Loucy (cell line): Measurements from ENCODE around the gene B9D2.

Experiments
- CTCF ChIP-seq: fragments of 200-600 bp; sonication (generic); conservative IDR thresholded peaks from 2 replicates; pipeline ENCODE4 v1.5.1; 2014; ENCODE audit warnings: mild to moderate bottlenecking, antibody characterized with exemption, low read length
- EZH2phosphoT487 ChIP-seq: fragments of 200-600 bp; IDR thresholded peaks from 2 replicates; pipeline ENCODE4 v1.6.1; 2018; ENCODE audit warnings: antibody characterized with exemption, mild to moderate bottlenecking, moderate library complexity, borderline replicate concordance

DNA sequence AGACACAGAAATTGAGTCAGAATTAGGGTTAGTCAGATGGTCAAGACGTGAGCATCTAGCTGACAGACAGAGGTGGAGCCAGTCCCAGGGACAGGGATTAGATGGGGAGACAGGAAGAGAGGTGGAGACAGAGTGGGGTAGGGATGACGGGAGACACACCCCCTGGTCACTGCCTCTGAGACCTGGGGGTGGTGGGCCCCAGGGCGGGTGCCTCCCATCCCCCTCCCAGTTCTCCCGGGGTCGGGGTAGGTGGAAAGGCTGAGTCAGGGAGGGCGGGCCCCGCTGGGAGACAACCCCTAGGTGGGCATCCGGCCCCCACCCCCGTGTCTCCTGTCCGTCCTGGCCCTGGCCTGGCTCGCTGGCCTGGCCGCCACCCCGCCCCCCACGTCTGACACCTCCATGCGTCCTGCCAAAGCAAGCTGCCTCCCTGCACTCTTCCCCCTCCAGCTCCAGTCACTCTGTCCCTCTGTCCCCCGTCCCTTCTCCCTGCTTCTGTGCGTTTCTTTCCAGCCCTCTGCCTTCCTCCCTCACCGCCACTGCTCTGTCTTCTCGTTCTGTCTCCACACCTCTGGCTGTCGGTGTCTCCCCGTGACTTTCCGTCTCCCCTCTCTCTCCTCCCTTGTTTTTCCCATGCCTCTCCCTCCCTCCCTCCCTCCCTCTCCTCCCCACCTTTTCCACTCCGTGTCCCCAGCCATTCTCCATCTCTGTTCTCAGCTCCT lies 38.9 kb downstream of the B9D2 start:
- no peak for TF ChIP-seq CTCF
- no peak for TF ChIP-seq EZH2phosphoT487
